Ascending aorta (tissue), 2 donors: ENCODE data around the gene LMBRD1. TPM values are rescaled to one million over a fixed set of nuclear protein-coding genes. Genes with fewer than 3 reads are reported as not detected.

Experiments used
- DNase-seq, 2 donors: peaks; one replicate each; pipeline ENCODE4 v3.0.0-alpha.2; 2019; ENCODE audit warnings: low spot score in 2 of 2
- H3K27ac ChIP-seq, 2 donors: fragments of 200-600 bp; sonication (generic); one replicate each; pipeline ENCODE4 v1.5.1; 2016 to 2017; ENCODE audit warnings: mild to moderate bottlenecking in 1 of 2
- H3K27me3 ChIP-seq: fragments of 200-600 bp; sonication (generic); one replicate; pipeline ENCODE4 v1.5.1; 2017
- H3K36me3 ChIP-seq, 2 donors: fragments of 200-600 bp; sonication (generic); one replicate each; pipeline ENCODE4 v1.5.1; 2016
- H3K4me1 ChIP-seq, 2 donors: fragments of 200-600 bp; sonication (generic); one replicate each; pipeline ENCODE4 v1.5.1; 2016 to 2017; ENCODE audit warnings: mild to moderate bottlenecking in 1 of 2
- H3K4me3 ChIP-seq, 2 donors: fragments of 200-600 bp; sonication (generic); one replicate each; pipeline ENCODE4 v1.5.1; 2016 to 2017; ENCODE audit warnings: mild to moderate bottlenecking in 1 of 2
- H3K9me3 ChIP-seq, 2 donors: fragments of 200-600 bp; sonication (generic); one replicate each; pipeline ENCODE4 v1.5.1; 2016
- intact Hi-C: fragments of 100-400 bp; cut with DNase I; formaldehyde crosslinking; loops from one replicate; pipeline ENCODE4 v1.15.1; 2023
- total RNA-seq: library from RNA; depleted of rRNA; stranded (reverse); fragments of >200 nt; gene quantifications from one replicate; pipeline ENCODE4 v1.1.0, GENCODE V29; 2016
- TF ChIP-seq, protein P1 (sequence below), 3 experiments: fragments of 200-600 bp in 2 of 3; fragments of 450-650 bp in 1 of 3; sonication (generic) in 2 of 3; IDR thresholded peaks; one replicate each; pipeline ENCODE4 v1.5.1; 2016 to 2019; ENCODE audit warnings: antibody characterized with exemption in 3 of 3, mild to moderate bottlenecking in 1 of 3, moderate library complexity in 1 of 3

Gene LMBRD1
- total RNA-seq, 1 donor from 2014 or later: 31.1 TPM

DNA sequence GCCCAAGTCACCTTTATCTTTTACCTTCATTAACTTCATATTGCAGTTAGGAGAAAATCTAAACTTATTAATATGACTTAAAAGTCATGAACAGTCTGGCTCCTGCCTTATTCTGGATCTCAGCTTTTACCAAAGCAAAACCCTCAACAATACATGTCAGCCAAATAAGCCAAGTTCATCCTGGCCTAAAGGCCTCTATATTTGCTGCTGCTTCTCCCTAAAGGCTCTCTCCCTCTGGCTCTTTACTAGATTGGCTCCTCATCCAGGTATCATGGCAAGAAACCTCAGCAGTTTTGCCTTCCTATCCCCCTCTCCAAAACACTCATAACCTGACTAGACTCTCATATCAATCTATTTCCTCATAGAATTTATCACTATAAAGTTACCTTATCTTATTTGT, 11.1 kb downstream of the LMBRD1 start:
- no peak for DNase-seq
- no peaks in the 10 kb centered on the region for H3K4me1 ChIP-seq
- no peaks in the 10 kb centered on the region for H3K27me3 ChIP-seq
- intact Hi-C loops: no loop called here
- no peaks in the 10 kb centered on the region for H3K9me3 ChIP-seq
- peaks cover 0 to 4% of the 10 kb centered on the region in 2 donors for H3K36me3 ChIP-seq
- H3K4me3 ChIP-seq: no peak overlapping the region
- TF ChIP-seq, protein P1, sequence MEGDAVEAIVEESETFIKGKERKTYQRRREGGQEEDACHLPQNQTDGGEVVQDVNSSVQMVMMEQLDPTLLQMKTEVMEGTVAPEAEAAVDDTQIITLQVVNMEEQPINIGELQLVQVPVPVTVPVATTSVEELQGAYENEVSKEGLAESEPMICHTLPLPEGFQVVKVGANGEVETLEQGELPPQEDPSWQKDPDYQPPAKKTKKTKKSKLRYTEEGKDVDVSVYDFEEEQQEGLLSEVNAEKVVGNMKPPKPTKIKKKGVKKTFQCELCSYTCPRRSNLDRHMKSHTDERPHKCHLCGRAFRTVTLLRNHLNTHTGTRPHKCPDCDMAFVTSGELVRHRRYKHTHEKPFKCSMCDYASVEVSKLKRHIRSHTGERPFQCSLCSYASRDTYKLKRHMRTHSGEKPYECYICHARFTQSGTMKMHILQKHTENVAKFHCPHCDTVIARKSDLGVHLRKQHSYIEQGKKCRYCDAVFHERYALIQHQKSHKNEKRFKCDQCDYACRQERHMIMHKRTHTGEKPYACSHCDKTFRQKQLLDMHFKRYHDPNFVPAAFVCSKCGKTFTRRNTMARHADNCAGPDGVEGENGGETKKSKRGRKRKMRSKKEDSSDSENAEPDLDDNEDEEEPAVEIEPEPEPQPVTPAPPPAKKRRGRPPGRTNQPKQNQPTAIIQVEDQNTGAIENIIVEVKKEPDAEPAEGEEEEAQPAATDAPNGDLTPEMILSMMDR (IDR thresholded peaks at IDR 0.05): no peak
- no peak overlapping the region for H3K27ac ChIP-seq

DNA sequence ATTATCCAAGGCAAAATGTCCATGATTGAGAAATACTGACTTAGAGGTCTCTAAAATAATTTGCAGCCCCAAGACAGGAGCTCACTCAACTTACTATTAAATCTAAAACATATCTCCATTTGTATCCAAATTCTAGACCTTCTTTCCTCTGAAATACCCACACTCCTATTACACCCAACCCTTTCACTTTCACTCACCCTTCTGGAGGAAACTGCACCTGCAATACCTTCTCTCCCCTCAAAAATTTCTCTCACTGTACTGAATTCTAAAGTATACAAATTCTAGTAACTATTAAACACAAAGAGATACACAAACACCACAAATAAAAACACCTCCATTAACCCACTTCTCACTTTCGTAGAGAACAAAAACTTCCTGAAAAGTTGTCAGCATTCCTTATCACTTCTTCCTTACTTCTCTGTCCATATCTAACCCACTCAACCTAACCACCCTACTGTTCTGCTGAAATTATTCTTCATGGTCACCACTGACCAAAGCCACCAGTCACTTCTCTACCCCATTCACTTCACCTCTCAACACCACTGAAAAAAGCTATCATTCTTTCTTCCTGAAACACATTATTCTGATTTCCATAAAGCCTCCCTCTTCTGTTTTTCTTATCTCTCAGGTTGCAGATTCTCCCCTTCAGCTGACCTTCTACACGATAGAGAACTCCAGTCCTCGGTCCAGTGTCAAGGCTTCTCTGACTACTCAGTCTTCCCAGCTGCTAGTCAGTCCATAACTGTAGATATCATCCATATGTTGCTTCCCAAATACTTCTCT, 12.0 kb downstream of the LMBRD1 start:
- peaks cover 0 to 4% of the 10 kb centered on the region in 2 donors for H3K36me3 ChIP-seq
- H3K27me3 ChIP-seq: no peaks in the 10 kb centered on the region
- no peak for DNase-seq
- TF ChIP-seq, protein P1 (IDR thresholded peaks at IDR 0.05): no peak
- no peak overlapping the region for H3K4me3 ChIP-seq
- no peaks in the 10 kb centered on the region for H3K4me1 ChIP-seq
- intact Hi-C loops: no loop called here
- no peak overlapping the region for H3K27ac ChIP-seq
- H3K9me3 ChIP-seq: no peaks in the 10 kb centered on the region

DNA sequence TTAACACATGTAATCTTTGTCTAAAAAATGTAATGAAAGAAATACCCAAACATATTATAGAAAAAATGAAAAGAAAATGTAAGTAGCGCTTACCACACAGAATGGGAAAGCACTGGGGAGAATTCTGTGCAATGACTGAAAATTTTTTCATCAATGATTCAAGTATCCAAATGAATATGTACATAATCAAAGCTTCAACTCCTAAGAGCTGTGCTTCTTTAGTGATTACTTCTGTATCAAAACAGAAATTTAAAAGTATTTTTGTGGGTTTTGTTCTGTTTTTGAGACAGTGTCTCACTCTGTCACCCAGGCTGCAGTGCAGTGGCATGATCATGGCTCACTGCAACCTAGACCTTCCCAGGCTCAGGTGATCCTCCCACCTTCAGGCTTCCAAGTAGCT, 13.7 kb downstream of the LMBRD1 start:
- H3K36me3 ChIP-seq: peaks cover 3 to 7% of the 10 kb centered on the region in 2 donors
- TF ChIP-seq, protein P1 (IDR thresholded peaks at IDR 0.05): no peak
- intact Hi-C loops: no loop called here
- no peak overlapping the region for H3K4me3 ChIP-seq
- DNase-seq: no peak
- H3K4me1 ChIP-seq: no peaks in the 10 kb centered on the region
- H3K27me3 ChIP-seq: no peaks in the 10 kb centered on the region
- no peak overlapping the region for H3K27ac ChIP-seq
- H3K9me3 ChIP-seq: no peaks in the 10 kb centered on the region

DNA sequence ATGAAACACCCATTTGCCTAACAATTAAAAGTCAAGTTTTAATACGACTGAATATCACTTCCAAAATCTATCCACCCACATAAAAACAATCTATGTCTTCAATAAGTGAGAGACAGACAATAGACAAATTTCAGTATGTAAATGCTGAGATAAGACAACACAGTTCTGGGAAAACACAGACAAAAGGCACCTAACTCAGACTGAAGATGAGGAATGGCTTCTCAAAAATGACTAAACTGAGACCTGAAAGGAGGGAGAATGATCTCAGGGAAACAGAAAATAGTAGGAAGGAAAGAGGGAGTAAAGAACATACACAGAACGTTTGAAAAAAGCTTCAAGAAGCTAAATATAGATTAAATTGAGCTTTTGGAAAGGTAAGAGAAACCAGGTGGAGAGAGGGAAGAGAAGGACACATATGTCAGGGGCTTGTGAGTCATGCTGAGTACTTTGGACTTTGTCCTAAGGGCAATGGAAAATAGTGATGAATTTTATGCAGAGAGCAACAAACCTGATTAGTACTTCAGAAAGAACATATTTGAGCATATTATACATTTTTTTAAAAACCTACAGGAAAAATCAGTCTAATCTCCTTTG, 16.1 kb downstream of the LMBRD1 start:
- TF ChIP-seq, protein P1 (IDR thresholded peaks at IDR 0.05): no peak
- Histone ChIP-seq H3K4me3 (no peak overlapping the region), H3K36me3 (peaks cover 3 to 20% of the 10 kb centered on the region in 2 donors), H3K4me1 (no peaks in the 10 kb centered on the region), H3K27ac (no peak overlapping the region), H3K27me3 (no peaks in the 10 kb centered on the region), H3K9me3 (no peaks in the 10 kb centered on the region)
- intact Hi-C loops: no loop called here
- no peak for DNase-seq

DNA sequence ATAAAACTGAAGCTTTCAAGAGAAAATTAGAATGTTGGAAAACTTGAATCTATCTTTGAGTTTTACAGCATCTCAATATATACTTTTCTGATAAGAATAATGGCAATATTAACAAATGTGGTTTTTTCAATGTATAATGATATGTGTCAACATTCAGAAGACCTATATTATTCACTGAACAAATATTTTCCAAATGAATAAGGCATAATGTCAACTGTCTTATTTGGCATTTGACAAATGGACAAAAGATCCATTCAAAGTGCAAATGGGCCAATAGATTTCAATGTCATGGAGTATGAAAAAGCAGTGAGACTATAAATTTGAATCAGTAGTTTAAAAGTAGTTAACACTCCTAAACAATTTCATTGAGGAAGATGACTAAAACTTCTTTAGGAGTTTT, 20.9 kb downstream of the LMBRD1 start:
- no peak overlapping the region for H3K27ac ChIP-seq
- no peaks in the 10 kb centered on the region for H3K9me3 ChIP-seq
- H3K36me3 ChIP-seq: peaks cover 3 to 20% of the 10 kb centered on the region in 2 donors
- no peak for DNase-seq
- no peaks in the 10 kb centered on the region for H3K4me1 ChIP-seq
- intact Hi-C loops: no loop called here
- TF ChIP-seq, protein P1 (IDR thresholded peaks at IDR 0.05): no peak
- no peak overlapping the region for H3K4me3 ChIP-seq
- no peaks in the 10 kb centered on the region for H3K27me3 ChIP-seq
